HL-60/S4 treated with phorbol 12-myristate 13-acetate at 8.2 ng/mL for 4 days and 3 days (cell line): ENCODE results near the gene ROPN1B.

Experiments
- in situ Hi-C: fragments of 300-500 bp; cut with MboI; formaldehyde crosslinking; loops from 2 replicates; pipeline ENCODE4 v1.15.0; 2022; ENCODE audit warnings: low sequenced_read_pairs

The ROPN1B gene

DNA sequence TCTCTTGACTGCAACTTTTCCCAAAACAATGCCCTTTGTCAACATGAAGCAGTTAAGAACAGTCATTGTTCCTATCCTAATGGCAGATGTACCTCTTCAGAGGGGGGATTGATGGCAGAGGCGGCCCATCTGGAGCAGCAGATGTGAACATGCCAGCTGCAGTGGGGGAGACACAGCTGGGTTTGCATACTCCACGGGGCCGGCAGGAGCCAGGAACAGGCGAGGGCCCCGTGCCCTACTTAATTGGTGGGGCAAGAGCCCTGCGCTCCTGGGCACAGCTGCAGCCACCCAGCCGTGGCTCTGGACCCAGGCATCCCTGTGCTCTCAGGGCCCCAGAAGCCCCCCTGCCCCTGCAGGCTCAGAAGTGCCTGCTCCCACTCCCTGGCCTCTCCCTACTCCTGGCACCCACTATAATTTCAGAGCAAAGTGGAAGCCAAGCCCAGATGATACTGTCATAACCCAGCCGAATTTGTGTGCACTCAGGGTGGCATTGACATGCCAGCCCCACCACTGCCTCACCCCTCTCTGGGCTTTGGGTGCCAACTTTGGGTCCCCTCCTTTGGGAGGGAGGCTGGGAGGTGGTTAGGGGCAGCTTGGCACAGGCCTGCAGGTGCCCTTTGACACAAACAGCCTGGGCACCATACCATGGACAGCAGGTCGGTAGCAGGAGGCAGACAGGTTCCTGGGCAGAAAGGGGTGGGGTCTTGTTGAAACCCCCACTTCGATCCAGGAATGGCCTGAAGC, 34.6 kb downstream of the ROPN1B start:
- in situ Hi-C loops: no loop called here

GRCh38 chr3:126004217-126004616, 35.2 kb downstream of the ROPN1B start:
- in situ Hi-C loops: no loop called here

GRCh38 chr3:126004692-126005091, 35.7 kb downstream of the ROPN1B start:
- in situ Hi-C loops: no loop called here

DNA sequence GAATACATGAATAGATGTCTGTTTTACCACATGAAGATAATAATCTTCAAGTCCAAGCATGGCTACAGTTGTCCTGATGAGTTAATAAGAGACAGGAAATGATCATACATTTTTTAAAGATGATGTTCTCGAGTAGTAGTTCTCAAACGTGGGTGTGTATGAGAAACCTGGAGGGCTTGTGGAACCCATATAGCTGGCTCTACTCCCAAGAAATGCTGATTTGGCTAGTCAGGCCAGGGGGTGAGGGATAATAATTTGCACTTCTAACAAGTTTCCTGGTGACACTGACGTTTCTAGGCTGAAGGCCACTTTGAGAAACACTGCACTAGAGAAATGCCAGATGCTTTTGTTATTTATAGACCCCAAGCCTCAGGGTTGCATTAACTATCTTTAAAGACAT, 37.0 kb downstream of the ROPN1B start:
- in situ Hi-C loops: no loop called here

GRCh38 chr3:126008219-126008618, 39.2 kb downstream of the ROPN1B start:
- in situ Hi-C loops: no loop called here

GRCh38 chr3:126009181-126009580, 40.2 kb downstream of the ROPN1B start:
- in situ Hi-C loops: no loop called here

- in situ Hi-C loops: no loop called here
Measured at GRCh38 chr3:126013751-126014156, 44.8 kb downstream of the ROPN1B start.

DNA sequence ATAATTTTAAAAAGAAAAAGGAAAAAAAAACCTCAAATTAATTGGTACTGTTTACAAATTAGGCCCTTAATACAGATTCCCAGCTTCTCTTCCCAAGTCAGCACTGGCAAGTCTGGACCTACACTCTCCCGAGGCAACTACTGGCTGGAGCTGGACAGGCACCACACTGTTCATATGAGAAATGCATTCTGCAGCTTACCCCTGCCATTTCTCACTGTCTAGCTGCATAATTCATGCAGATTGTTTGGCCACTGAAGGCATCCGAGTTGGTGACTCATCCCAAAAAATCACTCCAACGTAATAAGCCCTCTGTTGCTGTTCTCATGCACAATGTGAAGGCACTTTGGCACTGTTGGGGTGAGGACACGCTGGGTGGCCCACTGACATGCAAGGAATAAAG, 45.3 kb downstream of the ROPN1B start:
- in situ Hi-C loops: no loop called here

DNA sequence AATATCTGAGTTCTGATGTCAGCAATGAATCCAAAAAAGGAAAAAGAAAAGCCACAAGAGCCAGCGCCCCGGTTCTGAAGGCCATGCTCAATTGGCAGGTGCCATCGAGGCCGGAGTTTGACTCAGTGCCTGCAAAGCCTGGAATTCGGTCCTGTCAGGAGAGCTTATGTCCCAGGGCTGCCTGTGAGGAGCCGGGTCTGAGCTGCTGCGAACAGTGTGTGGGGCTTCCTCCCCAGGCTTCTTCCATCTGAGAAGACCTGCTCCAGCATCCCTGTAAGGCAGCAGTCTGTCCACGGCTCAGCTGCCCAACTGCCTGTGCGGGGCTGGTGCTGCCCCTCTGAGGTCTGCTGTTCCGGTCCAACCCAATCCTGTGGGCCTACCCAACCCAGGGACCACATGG, 46.1 kb downstream of the ROPN1B start:
- in situ Hi-C loops: no loop called here

- in situ Hi-C loops: no loop called here
Measured at GRCh38 chr3:126016616-126017015, 47.6 kb downstream of the ROPN1B start.

GRCh38 chr3:126017362-126017761, 48.4 kb downstream of the ROPN1B start:
- in situ Hi-C loops: no loop called here

- in situ Hi-C loops: no loop called here
Measured at GRCh38 chr3:126018545-126018944, 49.6 kb downstream of the ROPN1B start.

- in situ Hi-C loops: no loop called here
Measured at GRCh38 chr3:126018995-126019394, 50.0 kb downstream of the ROPN1B start.

- in situ Hi-C loops: no loop called here
Measured at GRCh38 chr3:126019683-126020082, 50.7 kb downstream of the ROPN1B start.

DNA sequence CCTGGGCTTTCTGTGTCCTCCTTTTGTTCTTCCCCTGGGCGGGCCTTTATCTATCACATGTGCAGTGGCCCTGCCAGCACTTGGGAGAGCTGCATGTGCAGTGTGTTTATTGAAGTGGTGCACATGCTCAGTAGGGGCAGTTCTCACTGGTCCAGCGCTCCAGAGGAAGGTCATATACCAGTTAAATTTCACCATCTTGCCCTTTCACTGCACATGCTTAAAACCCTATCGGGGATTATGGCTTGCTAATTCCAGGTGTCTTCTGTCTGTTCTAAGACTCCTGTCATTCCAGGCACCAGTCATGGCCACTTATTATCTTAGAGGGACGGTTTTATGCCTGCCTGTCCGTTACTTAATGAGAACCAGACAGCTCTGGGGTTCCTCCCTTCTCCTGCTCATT, 52.2 kb downstream of the ROPN1B start:
- in situ Hi-C loops: no loop called here

DNA sequence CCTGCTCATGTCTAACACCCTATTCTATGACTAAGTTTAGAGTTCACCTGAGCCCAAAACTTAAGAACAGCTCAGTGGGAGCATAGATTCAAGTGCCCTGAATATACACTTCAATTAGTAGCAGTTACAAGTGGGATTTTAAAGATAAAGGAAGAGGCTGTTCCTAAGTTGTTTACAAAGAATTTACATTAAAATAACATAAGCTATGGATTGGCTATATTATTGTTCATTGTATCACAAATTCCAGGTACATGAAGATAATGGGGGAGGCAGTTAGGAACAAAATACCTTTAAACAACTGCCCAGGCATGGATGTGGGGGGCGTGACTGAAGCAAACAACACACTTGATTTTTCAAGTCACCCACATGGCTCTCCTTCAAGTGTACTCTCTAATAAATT, 52.7 kb downstream of the ROPN1B start:
- in situ Hi-C loops: no loop called here

- in situ Hi-C loops: no loop called here
Measured at GRCh38 chr3:126022741-126023359, 53.9 kb downstream of the ROPN1B start.

DNA sequence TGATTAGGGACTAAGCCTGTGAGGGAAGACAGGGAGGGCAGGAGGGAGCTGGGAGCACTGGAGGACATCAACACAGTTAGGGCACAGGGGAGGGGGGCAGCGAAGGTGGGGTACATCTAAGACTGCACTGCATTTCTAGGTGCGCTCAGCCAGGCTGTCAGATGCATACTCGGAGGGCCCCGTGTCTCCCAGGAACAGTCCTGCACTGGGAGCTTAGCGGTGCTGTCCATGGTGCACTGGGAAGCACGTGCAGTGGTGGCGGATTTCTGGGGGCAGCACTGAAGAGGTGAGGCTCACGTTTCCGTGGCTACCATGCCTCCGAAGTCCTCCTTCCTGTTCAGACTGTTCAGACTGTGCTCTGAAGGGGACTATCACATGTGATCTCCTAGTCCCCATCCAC, 54.4 kb downstream of the ROPN1B start:
- in situ Hi-C loops: no loop called here

DNA sequence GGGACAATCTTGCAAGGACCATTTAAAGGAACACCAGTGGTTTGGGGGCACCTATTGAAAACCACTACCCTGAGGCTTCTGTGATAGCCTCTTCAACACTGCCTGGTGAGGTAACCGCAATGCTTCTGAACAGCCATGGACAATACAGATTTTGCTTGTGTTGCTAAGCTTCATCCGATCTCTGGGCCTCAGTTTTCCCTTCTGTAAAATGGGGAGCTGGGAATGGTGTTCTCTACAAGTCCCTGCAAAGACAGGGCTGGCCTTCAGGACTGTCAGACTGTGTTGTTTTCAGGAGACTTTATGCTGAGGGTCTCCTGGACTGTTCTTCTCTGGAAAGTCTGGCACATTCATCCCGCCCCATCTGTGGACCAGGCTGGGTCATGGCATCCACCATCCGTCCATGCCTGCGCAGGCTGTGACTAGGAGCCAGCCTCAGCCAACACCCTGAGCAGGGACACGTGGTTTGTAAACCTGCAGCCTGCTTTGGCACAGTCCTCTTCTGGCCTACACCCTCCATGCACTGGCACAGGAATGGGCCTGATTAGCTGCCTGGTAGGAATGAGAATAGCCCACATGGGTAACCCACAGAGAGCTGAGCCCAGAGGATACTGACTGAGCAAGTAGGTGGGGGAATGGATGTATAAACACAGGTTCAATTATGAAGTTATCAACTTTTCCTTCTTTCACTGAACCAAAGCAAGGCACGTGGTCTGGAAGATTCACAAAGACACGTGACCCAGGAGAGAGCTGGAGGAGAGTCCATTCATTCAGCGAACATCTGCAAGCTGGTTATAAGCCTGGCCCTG, 55.3 kb downstream of the ROPN1B start:
- in situ Hi-C loops: no loop called here

DNA sequence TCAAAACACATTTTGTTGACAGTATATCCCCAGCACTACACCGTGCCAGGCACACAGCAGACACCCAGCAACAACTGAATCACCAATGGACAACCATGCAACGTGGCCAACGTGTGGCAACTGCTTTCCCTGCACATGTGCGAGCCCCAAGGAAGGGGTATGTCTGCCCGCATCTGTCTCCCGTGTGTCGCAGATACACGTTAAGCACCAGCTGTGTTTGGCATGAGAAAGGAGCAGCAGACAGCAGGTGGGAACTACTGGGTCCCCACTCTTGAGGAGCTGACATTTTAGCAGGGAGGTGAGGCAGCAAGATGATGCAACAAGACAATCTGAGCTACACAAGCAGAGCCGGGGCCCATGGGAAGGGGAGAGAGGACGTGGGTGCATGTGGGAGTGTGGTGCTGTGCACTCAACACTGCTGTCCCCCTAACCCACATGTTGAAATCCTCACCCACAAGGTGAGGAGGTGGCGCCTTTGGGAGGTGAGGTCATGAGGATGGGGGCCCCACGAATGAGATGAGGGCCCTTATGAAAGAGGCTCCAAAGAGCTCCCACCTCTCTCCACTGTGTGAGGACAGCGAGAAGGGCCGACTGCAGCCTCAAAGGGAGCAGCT, 56.2 kb downstream of the ROPN1B start:
- in situ Hi-C loops: no loop called here

DNA sequence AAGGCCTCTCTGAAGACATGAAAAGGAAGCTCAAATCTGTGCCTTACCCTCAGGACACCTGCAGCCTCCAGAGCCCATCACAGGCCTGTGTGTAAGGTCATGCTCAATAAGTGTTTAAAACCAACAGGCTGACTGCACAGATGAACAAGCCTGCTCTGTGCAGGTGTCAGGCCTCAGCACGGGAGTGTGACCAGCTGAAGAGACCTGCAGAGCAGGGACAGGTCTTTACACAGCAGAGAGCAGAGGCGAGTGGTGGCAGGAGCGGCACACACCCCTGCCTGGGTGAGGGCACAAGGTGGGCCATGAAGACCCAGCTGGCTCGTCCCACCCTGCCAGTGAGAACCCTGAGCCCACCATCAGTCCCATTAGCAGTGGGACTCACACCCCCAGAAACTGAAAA, 56.9 kb downstream of the ROPN1B start:
- in situ Hi-C loops: no loop called here
